ENCODE measurements around the gene S1PR5.
"Not testable (repeated sequence)": the region's sequence is repeated elsewhere in the genome, so short reads cannot be mapped to it uniquely, and the experiment has no call there.

Gene S1PR5

GRCh38 chr19:10517361-10517759 is at the start of gene S1PR5:
TSS of gene S1PR5 (minus strand) at chr19:10517447. CDS start at chr19:10515011, 2,436 bp downstream.
- no peak for DNase-seq (ENCODE audit: low read depth)

DNA sequence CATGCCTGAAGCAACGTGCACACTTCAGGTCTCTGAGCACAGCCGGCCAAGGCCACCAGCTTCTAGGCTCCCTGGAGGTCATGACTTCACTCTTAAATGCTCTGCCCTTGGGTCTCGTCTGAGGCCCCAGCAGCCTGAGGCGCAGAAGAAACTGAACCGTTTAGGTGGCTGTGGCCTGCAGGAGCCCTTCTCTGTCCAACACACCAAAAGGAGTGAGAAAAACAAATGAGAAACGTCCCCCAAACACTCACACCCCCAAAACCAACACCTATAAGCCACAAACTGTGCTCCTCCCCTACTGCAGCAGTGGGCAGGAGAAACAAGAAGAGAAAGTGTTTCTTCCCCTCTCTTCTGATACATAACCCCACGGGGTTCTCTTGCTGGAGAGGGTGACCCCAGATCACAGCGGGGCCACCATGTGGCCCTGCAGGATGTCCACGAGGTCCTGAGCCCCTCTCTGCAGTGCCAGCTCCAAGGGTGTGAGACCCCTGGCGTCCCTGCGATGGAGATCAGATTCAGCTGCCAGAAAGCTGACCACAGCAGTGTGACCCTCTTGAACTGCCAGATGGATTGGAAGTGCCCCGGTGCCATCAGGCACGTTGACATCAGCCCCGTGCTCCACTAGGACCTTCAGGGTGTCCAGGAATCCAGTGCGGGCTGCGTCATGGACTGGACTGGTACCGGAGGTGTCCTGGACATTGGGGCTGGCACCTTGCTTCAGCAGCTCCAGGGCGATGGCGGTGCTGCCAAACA is 49.6 kb upstream of the S1PR5 start:
- no peak for DNase-seq (ENCODE audit: low read depth)

DNA sequence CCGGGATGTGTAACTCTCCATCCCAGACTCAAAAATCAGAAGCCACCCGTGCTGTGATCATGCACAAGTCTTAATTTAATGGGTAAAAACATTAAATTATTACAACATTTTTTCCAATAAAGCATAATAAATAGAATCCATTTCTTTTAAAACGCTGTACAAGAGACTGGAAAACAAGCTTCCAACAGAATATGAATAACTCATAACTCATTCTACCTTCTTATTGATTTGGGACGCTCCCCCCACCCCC is 49.1 kb upstream of the S1PR5 start:
- DNase-seq (ENCODE audit: low read depth): no peak

- peak; percentile 98 for DNase-seq (ENCODE audit: low read depth)
Measured at GRCh38 chr19:10565567-10566407, 48.5 kb upstream of the S1PR5 start, which contains the start of gene KRI1. TSS of gene KRI1 (minus strand) at chr19:10566010. CDS start at chr19:10565999, 11 bp downstream.

- DNase-seq (ENCODE audit: low read depth): peak; percentile 36
Measured at GRCh38 chr19:10565028-10565566, 47.9 kb upstream of the S1PR5 start.

DNA sequence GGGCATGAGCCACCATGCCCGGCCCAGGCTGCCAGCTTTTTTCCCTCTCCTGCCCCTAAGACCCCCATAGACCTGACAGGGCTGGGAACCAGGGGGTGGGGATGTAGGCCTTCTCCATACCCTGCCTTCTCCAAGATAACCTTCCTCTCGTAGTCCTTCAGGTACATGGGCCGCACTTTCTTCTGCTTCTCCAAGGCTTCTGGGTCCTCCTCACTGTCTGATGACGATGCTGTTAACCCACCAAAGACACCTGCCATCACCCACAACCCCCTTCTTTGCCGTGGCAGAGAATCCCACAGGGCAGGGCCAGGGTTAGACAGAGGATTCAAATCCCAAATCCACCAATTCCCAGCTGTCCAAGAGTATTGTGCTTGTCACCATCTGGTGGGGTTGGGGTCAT is 45.4 kb upstream of the S1PR5 start:
- no peak for DNase-seq (ENCODE audit: low read depth)

GRCh38 chr19:10560154-10560553 is 42.9 kb upstream of the S1PR5 start:
- DNase-seq (ENCODE audit: low read depth): no peak

DNA sequence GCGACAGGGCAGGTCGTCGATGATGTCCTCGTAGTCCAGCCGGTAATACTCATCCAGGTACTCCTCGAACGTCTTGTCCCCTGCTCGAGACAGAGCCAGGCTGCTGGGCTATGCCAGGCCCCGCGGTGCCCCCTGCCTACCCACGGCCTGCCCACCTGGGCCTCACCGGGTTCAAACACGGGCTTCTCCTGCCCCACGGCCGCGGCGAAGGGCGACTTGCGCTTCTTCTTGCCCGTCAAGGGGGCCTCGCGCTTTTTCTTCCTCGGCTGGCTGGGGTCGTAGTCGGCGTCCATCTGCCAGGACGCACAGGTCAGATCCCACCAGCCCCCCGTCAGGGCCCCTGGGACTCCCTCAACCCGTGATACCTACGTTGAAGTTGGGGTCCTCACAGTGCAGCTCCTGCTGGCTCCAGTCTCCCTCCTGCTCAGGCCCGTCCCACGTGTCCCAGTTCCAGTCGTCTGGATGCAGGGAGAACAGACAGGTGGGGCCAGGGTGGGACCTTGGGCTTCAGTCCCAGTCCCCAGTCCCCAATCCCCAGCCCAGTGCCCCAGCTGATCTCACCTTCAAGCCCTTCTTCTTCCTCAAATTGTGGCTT is 40.5 kb upstream of the S1PR5 start:
- no peak for DNase-seq (ENCODE audit: low read depth)

DNA sequence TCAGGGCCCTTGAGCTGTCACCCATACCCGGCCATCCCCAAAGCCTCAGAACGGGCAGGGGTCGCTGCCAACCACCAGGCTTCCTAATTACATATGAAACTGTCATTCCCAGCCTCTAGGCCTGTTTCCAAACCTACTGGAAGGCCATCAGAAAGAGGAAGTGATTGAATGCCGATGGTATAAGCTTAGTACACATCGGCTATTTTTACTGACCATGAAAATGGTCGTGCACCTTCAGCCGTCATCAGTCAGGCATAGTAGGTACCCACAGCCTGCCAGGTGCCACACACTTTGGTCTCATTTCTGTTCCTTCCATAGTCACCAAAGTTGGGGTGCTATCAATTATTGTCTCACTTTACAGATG is 38.3 kb upstream of the S1PR5 start:
- no peak for DNase-seq (ENCODE audit: low read depth)

DNA sequence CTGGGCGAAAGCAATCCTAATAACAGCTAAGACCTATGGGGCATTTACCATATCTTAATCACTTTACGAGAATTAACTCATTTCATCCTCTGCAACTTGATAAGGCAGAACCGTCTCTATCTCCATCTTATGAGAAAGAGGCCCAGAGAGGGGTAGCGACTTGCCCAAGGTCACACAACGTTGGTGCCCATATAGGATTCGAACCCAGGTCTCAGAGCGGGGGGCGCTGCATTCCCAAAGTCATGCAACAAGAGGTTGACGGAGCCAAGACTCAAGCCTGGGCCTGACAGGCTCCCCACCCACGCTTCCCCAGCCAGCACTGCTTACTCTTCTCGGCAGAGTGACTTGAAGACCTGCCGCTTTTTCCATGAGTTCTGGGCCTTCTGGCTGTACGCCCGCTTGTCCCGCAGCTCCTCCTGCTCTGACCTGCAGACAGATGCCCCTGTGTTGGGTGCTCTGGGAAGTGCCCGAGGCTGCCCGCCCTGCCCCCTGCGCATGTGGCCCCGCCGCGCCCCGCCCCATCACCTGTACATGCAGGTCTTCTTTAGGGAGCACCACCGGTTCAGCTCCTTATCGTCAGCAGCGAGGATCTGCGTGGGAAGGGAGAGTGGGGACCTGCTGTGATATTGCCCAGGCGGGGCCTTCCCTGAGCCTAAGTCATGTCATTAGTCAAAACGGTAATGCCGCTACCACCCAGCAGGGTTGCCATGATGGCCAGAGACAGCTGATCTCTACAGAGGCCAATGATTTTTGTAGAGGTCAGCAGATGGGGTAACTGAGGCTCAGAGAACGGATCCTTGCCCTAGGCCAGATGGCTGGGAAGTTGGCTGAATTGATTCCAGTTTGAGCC is 37.7 kb upstream of the S1PR5 start:
- no peak for DNase-seq (ENCODE audit: low read depth)

- peak; percentile 44 for DNase-seq (ENCODE audit: low read depth)
Measured at GRCh38 chr19:10553943-10554381, 36.7 kb upstream of the S1PR5 start.

- no peak for DNase-seq (ENCODE audit: low read depth)
Measured at GRCh38 chr19:10553087-10553667, 35.9 kb upstream of the S1PR5 start.

GRCh38 chr19:10552510-10553053 is 35.3 kb upstream of the S1PR5 start:
- no peak for DNase-seq (ENCODE audit: low read depth)

- DNase-seq (ENCODE audit: low read depth): no peak
Measured at GRCh38 chr19:10551698-10552301, 34.6 kb upstream of the S1PR5 start.

GRCh38 chr19:10551006-10551405 is 33.8 kb upstream of the S1PR5 start:
- DNase-seq (ENCODE audit: low read depth): not testable (repeated sequence)

GRCh38 chr19:10550336-10550735 is 33.1 kb upstream of the S1PR5 start:
- no peak for DNase-seq (ENCODE audit: low read depth)

DNA sequence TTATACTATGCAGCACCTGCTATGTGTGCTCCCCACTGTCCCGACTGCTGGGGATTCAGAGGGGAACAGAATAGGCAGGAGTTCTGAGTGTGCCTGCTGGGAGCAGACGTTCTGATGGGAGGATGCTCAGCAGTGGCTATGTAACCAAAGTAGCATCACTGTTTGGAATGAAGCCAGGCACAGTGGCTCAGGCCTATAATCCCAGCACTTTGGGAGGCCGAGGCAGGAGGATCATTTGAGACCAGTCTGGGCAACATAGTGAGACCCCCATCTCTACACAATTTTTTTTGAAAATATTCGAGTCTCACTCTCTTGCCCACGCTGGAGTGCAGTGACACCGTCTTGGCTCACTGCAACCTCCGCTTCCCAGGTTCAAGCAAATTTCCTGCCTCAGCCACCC is 32.5 kb upstream of the S1PR5 start:
- no peak for DNase-seq (ENCODE audit: low read depth)

DNA sequence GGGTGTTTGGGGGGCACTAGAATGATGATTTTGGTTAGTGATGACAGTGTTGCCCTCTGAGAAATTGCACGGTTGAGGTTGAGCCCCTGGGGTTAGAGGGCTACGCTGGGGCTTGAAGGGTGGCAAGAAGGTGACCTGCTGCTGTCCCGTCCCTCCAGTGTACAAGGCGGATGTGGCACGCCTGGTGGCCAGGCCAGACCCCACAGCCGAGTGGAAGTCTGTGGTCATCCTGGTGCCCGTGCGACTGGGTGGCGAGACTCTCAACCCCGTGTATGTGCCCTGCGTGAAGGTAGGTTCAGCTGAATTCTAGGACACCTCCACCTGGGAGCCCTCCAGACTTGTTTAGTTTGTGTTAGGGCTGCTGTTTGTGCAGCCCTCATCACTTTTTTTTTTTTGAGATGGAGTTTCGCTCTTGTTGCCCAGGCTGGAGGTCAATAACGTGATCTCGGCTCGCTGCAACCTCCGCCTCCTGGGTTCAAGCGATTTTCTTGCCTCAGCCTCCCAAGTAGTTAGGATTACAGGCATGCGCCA is 31.6 kb upstream of the S1PR5 start:
- DNase-seq (ENCODE audit: low read depth): no peak

DNA sequence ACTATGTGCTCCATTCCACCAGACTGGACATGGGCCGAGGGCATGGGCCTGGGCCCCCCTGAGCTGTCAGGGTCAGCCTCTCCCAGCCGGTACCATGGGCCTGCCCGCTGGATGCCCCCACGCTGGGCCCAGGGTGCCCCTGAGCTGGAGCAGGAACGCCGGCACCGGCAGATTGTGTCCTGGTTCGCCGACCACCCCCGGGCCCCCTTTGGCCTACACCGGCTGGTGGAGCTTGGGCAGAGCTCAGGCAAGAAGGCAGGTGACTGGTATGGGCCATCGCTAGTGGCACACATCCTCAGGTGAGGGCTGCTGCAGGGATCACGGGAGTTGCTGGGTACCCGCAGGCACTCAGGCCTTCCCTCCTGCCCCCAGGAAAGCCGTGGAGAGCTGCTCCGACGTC is 29.6 kb upstream of the S1PR5 start:
- no peak for DNase-seq (ENCODE audit: low read depth)

DNA sequence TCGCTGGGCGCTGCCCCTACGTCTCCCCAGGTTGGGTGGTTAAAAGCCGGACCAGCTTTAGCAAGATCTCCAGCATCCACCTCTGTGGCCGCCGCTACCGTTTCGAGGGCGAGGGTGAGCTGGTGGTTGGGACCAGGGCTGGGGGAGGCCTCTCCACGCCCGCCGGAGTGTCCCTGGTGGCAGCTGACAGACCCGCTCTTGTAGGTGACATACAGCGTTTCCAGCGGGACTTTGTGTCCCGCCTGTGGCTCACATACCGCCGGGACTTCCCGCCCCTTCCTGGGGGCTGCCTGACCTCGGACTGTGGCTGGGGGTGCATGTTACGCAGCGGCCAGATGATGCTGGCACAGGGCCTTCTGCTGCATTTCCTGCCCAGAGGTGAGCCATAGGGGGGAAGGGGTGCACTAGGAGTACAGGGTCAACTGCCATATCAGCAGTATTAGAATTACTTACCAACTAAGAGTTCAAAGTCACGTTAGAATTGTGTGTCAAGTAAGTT is 27.6 kb upstream of the S1PR5 start:
- no peak for DNase-seq (ENCODE audit: low read depth)

All from activated T-cell treated with anti-CD3 and anti-CD28 coated beads for 1 hour (primary cell).